Large intestine (tissue), 12 donors: ENCODE data around the gene HMGB2. TPM values are rescaled to one million over a fixed set of nuclear protein-coding genes. Genes with fewer than 3 reads are reported as not detected.

ENCODE experiments used
- DNase-seq, 2 donors: peaks; one replicate each; pipeline versions ENCODE4 v3.0.0 to v3.0.0-alpha.2; 2013
- H3K27ac ChIP-seq: one replicate; pipeline ENCODE4 v1.5.1; 2013; ENCODE audit warnings: low read length
- H3K27me3 ChIP-seq: 2 replicates; pipeline ENCODE4 v1.6.1; 2013; ENCODE audit warnings: low read length; ENCODE audit not compliant: control insufficient read depth, insufficient read depth
- H3K36me3 ChIP-seq: 2 replicates; pipeline ENCODE4 v1.6.1; 2013; ENCODE audit warnings: low read length; ENCODE audit not compliant: control insufficient read depth, insufficient read depth
- H3K4me1 ChIP-seq: one replicate; pipeline ENCODE4 v1.6.1; 2013; ENCODE audit warnings: low read length; ENCODE audit not compliant: control insufficient read depth, insufficient read depth
- H3K4me3 ChIP-seq: one replicate; pipeline ENCODE4 v1.5.1; 2013; ENCODE audit warnings: low read length
- H3K9me3 ChIP-seq: one replicate; pipeline ENCODE4 v1.6.1; 2013; ENCODE audit warnings: mild to moderate bottlenecking, low read depth, low read length, moderate library complexity; ENCODE audit not compliant: control insufficient read depth
- WGBS: methylation state at CpG from one replicate; pipeline ENCODE4 v1.1.5; 2013; ENCODE audit warnings: low lambda C conversion rate; ENCODE audit not compliant: insufficient coverage; 5-methylcytosine and 5-hydroxymethylcytosine counted together
- long read RNA-seq, 11 donors: transcript quantifications; one replicate each; lab custom pipeline, GENCODE V29; 2026
- polyA plus RNA-seq: library from polyadenylated mRNA; unstranded; fragments of 120-200 nt; gene quantifications from one replicate; pipeline ENCODE4 v1.2.1, GENCODE V29; 2013

Gene HMGB2
- polyA plus RNA-seq, result 172 TPM
- long read RNA-seq, donor 1, transcript HMGB2-201 (5 exons, 1,889 nt), result major isoform, 33 of 78 reads
- long read RNA-seq, donor 1, transcript HMGB2-203 (5 exons, 1,175 nt), result minor isoform, 5 of 78 reads
- long read RNA-seq, donor 1, transcript HMGB2-202 (4 exons, 1,032 nt), result minor isoform, 22 of 78 reads
- long read RNA-seq, donor 1, partial matches to known transcripts, result 17 of 78 reads
- long read RNA-seq, donor 1, other reads (novel, unspliced or antisense), result 0 of 78 reads
- long read RNA-seq, donor 2, transcript HMGB2-202 (4 exons, 1,032 nt), result minor isoform, 32 of 207 reads
- long read RNA-seq, donor 2, transcript HMGB2-201 (5 exons, 1,889 nt), result major isoform, 80 of 207 reads
- long read RNA-seq, donor 2, transcript HMGB2-203 (5 exons, 1,175 nt), result minor isoform, 5 of 207 reads
- long read RNA-seq, donor 2, partial matches to known transcripts, result 87 of 207 reads
- long read RNA-seq, donor 2, other reads (novel, unspliced or antisense), result 0 of 207 reads
- long read RNA-seq, donor 3, transcript HMGB2-203 (5 exons, 1,175 nt), result minor isoform, 6 of 293 reads
- long read RNA-seq, donor 3, transcript HMGB2-201 (5 exons, 1,889 nt), result major isoform, 113 of 293 reads
- long read RNA-seq, donor 3, transcript HMGB2-202 (4 exons, 1,032 nt), result minor isoform, 26 of 293 reads
- long read RNA-seq, donor 3, transcript HMGB2-205 (3 exons, 1,841 nt), result minor isoform, 13 of 293 reads
- long read RNA-seq, donor 3, partial matches to known transcripts, result 135 of 293 reads
- long read RNA-seq, donor 3, other reads (novel, unspliced or antisense), result 0 of 293 reads
- long read RNA-seq, donor 4, transcript HMGB2-201 (5 exons, 1,889 nt), result major isoform, 9 of 14 reads
- long read RNA-seq, donor 4, partial matches to known transcripts, result 0 of 14 reads
- long read RNA-seq, donor 4, other reads (novel, unspliced or antisense), result 0 of 14 reads
- long read RNA-seq, donor 5, transcript HMGB2-205 (3 exons, 1,841 nt), result minor isoform, 5 of 119 reads
- long read RNA-seq, donor 5, transcript HMGB2-203 (5 exons, 1,175 nt), result minor isoform, 5 of 119 reads
- long read RNA-seq, donor 5, transcript HMGB2-201 (5 exons, 1,889 nt), result major isoform, 77 of 119 reads
- long read RNA-seq, donor 5, transcript HMGB2-202 (4 exons, 1,032 nt), result minor isoform, 32 of 119 reads
- long read RNA-seq, donor 5, partial matches to known transcripts, result 0 of 119 reads
- long read RNA-seq, donor 5, other reads (novel, unspliced or antisense), result 0 of 119 reads
- long read RNA-seq, donor 6, transcript HMGB2-205 (3 exons, 1,841 nt), result minor isoform, 5 of 128 reads
- long read RNA-seq, donor 6, transcript HMGB2-201 (5 exons, 1,889 nt), result major isoform, 45 of 128 reads
- long read RNA-seq, donor 6, transcript HMGB2-202 (4 exons, 1,032 nt), result minor isoform, 9 of 128 reads
- long read RNA-seq, donor 6, transcript HMGB2-203 (5 exons, 1,175 nt), result minor isoform, 5 of 128 reads
- long read RNA-seq, donor 6, partial matches to known transcripts, result 64 of 128 reads
- long read RNA-seq, donor 6, other reads (novel, unspliced or antisense), result 0 of 128 reads
- long read RNA-seq, donor 7, transcript HMGB2-205 (3 exons, 1,841 nt), result minor isoform, 8 of 177 reads
- long read RNA-seq, donor 7, transcript HMGB2-201 (5 exons, 1,889 nt), result major isoform, 52 of 177 reads
- long read RNA-seq, donor 7, transcript HMGB2-203 (5 exons, 1,175 nt), result minor isoform, 5 of 177 reads
- long read RNA-seq, donor 7, transcript HMGB2-202 (4 exons, 1,032 nt), result minor isoform, 16 of 177 reads
- long read RNA-seq, donor 7, partial matches to known transcripts, result 96 of 177 reads
- long read RNA-seq, donor 7, other reads (novel, unspliced or antisense), result 0 of 177 reads
- long read RNA-seq, donor 8, transcript HMGB2-202 (4 exons, 1,032 nt), result minor isoform, 21 of 168 reads
- long read RNA-seq, donor 8, transcript HMGB2-205 (3 exons, 1,841 nt), result minor isoform, 19 of 168 reads
- long read RNA-seq, donor 8, transcript HMGB2-201 (5 exons, 1,889 nt), result major isoform, 103 of 168 reads
- long read RNA-seq, donor 8, transcript HMGB2-203 (5 exons, 1,175 nt), result minor isoform, 8 of 168 reads
- long read RNA-seq, donor 8, partial matches to known transcripts, result 17 of 168 reads
- long read RNA-seq, donor 8, other reads (novel, unspliced or antisense), result 0 of 168 reads
- long read RNA-seq, donor 9, transcript HMGB2-202 (4 exons, 1,032 nt), result minor isoform, 21 of 165 reads
- long read RNA-seq, donor 9, transcript HMGB2-201 (5 exons, 1,889 nt), result major isoform, 66 of 165 reads
- long read RNA-seq, donor 9, transcript HMGB2-205 (3 exons, 1,841 nt), result minor isoform, 16 of 165 reads
- long read RNA-seq, donor 9, partial matches to known transcripts, result 60 of 165 reads
- long read RNA-seq, donor 9, other reads (novel, unspliced or antisense), result 0 of 165 reads
- long read RNA-seq, donor 10, transcript HMGB2-205 (3 exons, 1,841 nt), result minor isoform, 11 of 166 reads
- long read RNA-seq, donor 10, transcript HMGB2-201 (5 exons, 1,889 nt), result major isoform, 73 of 166 reads
- long read RNA-seq, donor 10, transcript HMGB2-202 (4 exons, 1,032 nt), result minor isoform, 14 of 166 reads
- long read RNA-seq, donor 10, partial matches to known transcripts, result 67 of 166 reads
- long read RNA-seq, donor 10, other reads (novel, unspliced or antisense), result 0 of 166 reads
- long read RNA-seq, donor 11, transcript HMGB2-201 (5 exons, 1,889 nt), result major isoform, 70 of 101 reads
- long read RNA-seq, donor 11, transcript HMGB2-203 (5 exons, 1,175 nt), result minor isoform, 5 of 101 reads
- long read RNA-seq, donor 11, transcript HMGB2-202 (4 exons, 1,032 nt), result minor isoform, 15 of 101 reads
- long read RNA-seq, donor 11, transcript HMGB2-205 (3 exons, 1,841 nt), result minor isoform, 5 of 101 reads
- long read RNA-seq, donor 11, partial matches to known transcripts, result 6 of 101 reads
- long read RNA-seq, donor 11, other reads (novel, unspliced or antisense), result 0 of 101 reads

DNA sequence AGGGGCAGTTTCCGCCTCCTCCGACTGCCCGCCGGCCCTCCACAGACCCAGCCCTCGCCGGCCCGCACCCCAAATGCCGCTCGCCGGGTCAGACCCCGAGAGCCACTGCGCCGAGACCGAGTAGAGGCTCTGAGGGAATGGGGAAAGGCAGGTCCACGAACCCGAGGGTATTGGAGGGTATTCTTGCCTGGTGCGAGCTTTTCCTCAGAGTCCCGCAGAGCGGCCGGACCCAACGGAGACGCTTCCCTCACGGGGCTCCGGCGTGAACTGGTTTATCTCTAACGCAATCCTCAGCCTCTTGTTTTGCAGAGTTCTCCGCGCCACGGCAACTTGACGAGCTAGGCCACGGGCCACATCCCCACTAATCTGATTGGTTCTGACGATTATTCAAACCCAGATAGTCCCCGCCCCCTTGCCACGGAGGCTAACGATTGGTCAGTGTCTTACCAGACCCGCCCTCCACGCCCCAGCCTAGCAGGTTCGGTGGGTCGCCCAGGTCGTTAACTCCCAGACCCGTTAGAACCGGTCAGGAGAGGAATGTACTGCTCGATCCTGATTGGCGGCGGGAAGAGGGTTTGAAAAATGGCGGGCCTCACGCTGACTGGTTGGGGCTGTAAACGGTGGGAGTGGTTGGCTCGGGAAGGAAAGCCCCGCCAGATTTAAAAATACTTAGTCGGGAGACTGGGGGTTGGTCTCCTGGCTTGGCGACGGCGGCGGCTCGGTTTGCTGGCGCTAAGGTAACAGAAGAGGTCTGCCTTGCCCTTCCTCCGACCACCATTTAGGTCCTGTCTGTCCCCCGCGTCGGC is at the start of gene HMGB2:
Gene HMGB2, minus strand, starts transcription at position 274 of the 806 bp plus-strand sequence. CDS start 709 bp downstream, outside the sequence.
- H3K27ac ChIP-seq, result peak within 1 kb of the TSS; percentile 100
- H3K4me3 ChIP-seq, result peak within 1 kb of the TSS; percentile 99
- H3K9me3 ChIP-seq, result no peaks in the 10 kb centered on the region
- WGBS, result 0% methylated on average over 1 of the region's 61 CpGs
- DNase-seq, result peak; percentile 100
- H3K27me3 ChIP-seq, result no peaks in the 10 kb centered on the region
- peaks cover 4% of the 10 kb centered on the region for H3K36me3 ChIP-seq
- peaks cover 3% of the 10 kb centered on the region for H3K4me1 ChIP-seq

DNA sequence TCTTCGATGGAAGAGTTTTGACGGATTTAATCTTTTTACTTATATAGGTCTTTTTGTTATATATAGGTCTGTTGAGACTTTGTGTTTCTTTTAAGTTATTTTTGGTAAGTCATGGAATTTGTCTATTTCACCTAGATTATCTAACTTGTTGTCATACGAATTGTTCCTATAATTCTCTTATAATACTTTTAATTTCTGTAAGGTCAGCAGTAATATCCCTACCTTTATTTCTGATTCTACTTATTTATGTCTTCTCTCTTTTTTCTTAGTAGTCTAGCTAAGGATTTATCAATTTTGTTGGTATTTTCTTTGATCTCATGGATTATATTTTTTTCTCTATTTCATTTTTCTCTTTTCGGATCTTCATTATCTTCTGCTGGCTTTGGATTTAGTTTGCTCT is 48.2 kb upstream of the HMGB2 start:
- no peak for DNase-seq
- WGBS, result 97% methylated on average over 4 of the region's 4 CpGs
- no peak overlapping the region for H3K27ac ChIP-seq
- H3K27me3 ChIP-seq, result no peaks in the 10 kb centered on the region
- no peaks in the 10 kb centered on the region for H3K9me3 ChIP-seq
- H3K4me1 ChIP-seq, result no peaks in the 10 kb centered on the region
- H3K4me3 ChIP-seq, result no peak overlapping the region
- no peaks in the 10 kb centered on the region for H3K36me3 ChIP-seq

DNA sequence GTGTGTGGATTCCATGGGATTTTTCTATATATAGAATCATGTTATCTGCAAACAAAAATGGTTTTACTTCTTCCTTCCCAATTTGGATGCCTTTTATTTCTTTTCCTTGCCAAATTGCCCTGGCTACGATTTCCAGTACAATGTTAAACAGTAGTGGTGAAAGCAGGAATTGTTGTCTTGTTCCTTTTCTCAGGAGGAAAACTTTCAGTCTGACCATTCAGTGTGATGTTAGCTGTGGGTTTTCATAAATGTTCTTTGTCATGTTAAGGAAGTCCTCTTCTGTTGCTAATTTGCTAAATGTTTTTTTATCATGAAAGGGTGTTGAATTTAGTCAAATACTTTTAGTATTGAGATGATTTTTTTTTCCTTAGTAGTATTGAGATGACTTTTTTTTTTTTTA is 47.5 kb upstream of the HMGB2 start:
- no peak for DNase-seq
- WGBS, result 100% methylated on average over 1 of the region's 1 CpG
- Histone ChIP-seq H3K4me1 (no peaks in the 10 kb centered on the region), H3K27ac (no peak overlapping the region), H3K9me3 (no peaks in the 10 kb centered on the region), H3K27me3 (no peaks in the 10 kb centered on the region), H3K4me3 (no peak overlapping the region), H3K36me3 (no peaks in the 10 kb centered on the region)

DNA sequence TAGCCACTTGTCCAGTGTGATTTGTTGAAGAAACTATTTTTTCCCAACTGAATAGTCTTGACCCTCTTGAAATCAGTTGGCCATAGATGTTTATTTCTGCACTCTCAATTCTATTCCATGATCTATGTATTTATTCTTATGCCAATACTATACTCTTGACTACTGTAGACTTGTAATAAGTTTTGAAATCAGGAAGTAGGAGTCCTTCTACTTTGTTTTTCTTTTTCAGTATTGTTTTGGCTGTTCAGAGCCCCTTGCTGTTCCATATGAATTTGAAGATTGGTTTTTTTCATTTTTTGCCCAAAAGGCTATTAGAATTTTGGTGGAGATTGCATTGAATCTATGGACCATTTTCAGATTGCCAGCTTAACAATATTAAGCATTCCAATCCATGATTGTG is 46.8 kb upstream of the HMGB2 start:
- H3K36me3 ChIP-seq, result no peaks in the 10 kb centered on the region
- no peak overlapping the region for H3K4me3 ChIP-seq
- H3K27ac ChIP-seq, result no peak overlapping the region
- no peaks in the 10 kb centered on the region for H3K4me1 ChIP-seq
- H3K27me3 ChIP-seq, result no peaks in the 10 kb centered on the region
- no peak for DNase-seq
- H3K9me3 ChIP-seq, result no peaks in the 10 kb centered on the region

DNA sequence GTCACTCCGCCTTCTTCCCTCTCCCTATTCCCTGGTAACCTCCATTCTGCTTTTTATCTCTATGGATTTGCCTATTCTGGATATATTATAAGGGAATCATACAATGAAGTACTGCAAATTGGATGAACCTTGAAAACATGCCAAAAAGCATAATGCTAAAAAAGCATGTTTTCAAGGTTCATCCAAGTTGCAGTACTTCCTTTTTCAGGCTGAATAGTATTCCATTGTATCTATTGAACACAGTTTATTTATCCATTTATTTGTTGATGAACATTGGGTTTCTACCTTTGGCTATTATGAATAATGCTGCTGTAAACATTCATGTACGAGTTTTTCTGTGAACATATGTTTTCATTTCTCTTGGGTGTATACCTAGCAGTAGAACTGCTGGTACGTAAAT is 45.8 kb upstream of the HMGB2 start:
- 95% methylated on average over 3 of the region's 3 CpGs for WGBS

DNA sequence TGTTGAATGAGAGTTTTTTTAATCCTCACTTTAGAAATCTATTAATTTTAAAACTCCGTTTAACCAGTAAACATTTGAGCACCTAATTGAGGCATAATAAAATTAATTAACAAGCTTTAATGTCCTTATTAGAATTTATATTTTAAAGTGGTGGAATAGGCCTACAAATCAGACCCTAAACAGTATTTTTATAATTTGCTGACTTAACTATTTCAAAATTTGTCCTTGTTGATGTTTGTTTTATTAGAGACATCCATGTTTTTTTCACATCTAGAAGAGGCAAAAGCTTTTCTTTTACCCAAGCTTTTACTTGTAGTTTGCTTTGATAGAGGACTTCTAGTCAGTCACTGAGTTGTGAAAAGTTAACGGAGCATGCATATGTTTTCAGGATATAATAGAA is 40.4 kb upstream of the HMGB2 start:
- H3K4me3 ChIP-seq, result no peak overlapping the region
- no peaks in the 10 kb centered on the region for H3K27me3 ChIP-seq
- no peaks in the 10 kb centered on the region for H3K4me1 ChIP-seq
- WGBS, result 92% methylated on average over 2 of the region's 2 CpGs
- DNase-seq, result no peak
- no peaks in the 10 kb centered on the region for H3K9me3 ChIP-seq
- H3K36me3 ChIP-seq, result peaks cover 4% of the 10 kb centered on the region
- H3K27ac ChIP-seq, result no peak overlapping the region

More for the DNA sequence above, 45.8 kb upstream of the HMGB2 start:
- no peaks in the 10 kb centered on the region for H3K4me1 ChIP-seq
- no peak overlapping the region for H3K27ac ChIP-seq
- no peak overlapping the region for H3K4me3 ChIP-seq
- peaks cover 4% of the 10 kb centered on the region for H3K36me3 ChIP-seq
- H3K27me3 ChIP-seq, result no peaks in the 10 kb centered on the region
- DNase-seq, result no peak
- H3K9me3 ChIP-seq, result no peaks in the 10 kb centered on the region

DNA sequence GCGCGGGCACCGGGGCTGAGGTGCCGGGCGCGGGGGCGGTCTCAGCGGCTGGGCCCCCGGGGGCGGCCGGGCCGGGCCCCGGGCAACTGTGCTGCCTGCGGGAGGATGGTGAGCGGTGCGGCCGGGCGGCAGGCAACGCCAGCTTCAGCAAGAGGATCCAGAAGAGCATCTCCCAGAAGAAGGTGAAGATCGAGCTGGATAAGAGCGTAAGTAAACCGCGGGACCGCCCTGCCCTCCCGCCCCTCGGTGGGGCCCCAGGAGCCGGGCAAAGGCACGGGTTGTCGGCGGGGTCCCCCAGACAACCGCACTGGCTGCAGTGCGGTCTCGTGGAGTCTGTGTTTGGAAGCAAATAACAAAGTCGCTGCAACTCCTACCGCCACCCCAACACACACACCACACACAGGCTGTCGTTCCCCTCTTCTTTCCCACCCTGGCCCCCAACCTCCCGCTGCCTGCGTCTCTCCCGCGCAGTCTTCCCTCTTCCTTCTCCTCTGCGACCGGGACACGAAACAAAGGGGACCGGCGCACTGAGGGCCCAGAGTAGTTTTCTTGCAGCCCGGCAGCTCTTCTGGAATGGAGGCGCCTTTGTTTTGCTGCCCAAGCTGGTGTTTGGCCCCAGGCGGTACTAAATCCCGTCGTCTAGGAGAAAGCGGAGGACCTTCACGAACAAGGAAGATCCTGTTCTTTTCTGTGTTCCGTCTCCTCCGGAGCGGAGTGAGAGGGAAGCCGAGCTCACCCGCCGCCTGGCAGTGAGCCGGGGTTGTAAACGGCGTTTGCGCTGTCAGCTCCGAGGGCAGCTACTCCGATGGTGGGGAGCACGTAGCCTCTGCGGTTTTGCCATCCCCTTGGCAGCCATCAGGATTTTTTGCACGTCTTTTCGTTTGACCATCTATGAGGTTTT is 37.4 kb upstream of the HMGB2 start:
- WGBS, result no CpG with 5 or more reads among the region's 68 CpGs

More for the DNA sequence above, 37.4 kb upstream of the HMGB2 start:
- H3K4me1 ChIP-seq, result no peaks in the 10 kb centered on the region
- H3K4me3 ChIP-seq, result peak overlapping the region; percentile 65
- peak overlapping the region; percentile 76 for H3K27ac ChIP-seq
- DNase-seq, result peak; percentile 46 to 79
- peaks cover 4% of the 10 kb centered on the region for H3K36me3 ChIP-seq
- H3K9me3 ChIP-seq, result no peaks in the 10 kb centered on the region
- no peaks in the 10 kb centered on the region for H3K27me3 ChIP-seq
